HG03571 (cell line): ENCODE measurements around the gene RADIL.
"Not testable (repeated sequence)": the region's sequence is repeated elsewhere in the genome, so short reads cannot be mapped to it uniquely, and the experiment has no call there.

Source experiments
- ATAC-seq: cut with Tn5 transposase; IDR thresholded peaks from one replicate; pipeline ENCODE4 v1.9.1; 2021; ENCODE audit not compliant: unreplicated experiment

RADIL gene

DNA sequence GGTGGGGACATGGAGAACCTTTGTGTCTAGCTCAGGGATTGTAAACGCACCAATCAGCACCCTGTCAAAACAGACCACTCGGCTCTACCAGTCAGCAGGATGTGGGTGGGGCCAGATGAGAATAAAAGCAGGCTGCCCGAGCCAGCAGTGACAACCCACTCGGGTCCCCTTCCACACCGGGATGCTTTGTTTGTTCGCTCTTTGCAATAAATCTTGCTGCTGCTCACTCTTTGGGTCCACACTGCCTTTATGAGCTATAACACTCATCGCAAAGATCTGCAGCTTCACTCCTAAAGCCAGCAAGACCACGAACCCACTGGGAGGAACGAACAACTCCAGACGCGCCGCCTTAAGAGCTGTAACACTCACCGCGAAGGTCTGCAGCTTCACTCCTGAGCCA lies 89.3 kb downstream of the RADIL start:
- not testable (repeated sequence) for ATAC-seq

DNA sequence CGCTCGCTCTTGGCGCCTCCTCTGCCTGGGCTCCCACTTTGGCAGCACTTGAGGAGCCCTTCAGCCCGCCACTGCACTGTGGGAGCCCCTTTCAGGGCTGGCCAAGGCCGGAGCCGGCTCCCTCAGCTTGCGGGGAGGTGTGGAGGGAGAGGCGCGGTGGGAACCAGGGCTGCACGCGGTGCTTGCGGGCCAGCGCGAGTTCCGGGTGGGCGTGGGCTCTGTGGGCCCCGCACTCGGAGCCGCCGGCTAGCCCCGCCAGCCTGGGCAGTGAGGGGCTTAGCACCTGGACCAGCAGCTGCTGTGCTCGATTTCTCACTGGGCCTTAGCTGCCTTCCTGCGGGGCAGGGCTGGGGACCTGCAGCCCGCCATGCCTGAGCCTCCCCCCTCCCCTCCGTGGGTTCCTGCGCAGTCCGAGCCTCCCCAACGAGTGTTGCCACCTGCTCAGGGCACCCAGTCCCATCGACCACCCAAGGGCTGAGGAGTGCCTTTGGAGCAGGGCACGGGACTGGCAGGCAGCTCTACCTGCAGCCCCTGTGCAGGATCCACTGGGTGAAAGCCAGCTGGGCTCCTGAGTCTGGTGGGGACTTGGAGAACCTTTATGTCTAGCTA lies 90.0 kb downstream of the RADIL start:
- ATAC-seq = not testable (repeated sequence)

DNA sequence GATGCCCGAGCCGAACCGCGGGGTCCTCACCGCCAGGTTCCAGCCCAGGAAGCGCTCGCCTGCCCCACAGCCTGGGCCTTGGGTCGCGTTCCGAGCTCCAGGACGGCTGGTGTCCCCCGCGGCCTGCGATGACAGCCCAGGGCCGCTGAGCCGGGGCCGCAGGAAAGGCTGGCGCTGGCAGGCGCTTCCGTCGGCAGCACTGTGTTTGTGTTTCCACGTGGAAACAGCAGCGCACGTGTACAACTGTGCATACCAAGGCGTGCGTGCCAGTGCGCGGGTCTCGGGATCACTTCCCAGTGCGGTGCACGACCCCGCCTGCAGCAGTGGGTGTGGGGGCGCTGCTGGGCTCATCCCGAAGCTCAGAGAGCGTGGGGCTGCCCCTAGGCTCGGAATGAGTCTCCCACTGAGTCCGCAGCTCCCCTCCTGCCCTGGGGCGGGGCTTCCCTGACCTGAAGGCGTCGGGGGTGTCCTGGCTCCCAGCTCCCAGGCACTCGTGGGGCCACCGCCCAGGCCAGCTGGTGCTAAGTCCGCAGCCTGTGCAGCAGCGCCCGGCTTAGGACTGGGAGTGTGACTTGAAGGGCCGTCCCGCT lies 90.9 kb downstream of the RADIL start:
- ATAC-seq = no peak

DNA sequence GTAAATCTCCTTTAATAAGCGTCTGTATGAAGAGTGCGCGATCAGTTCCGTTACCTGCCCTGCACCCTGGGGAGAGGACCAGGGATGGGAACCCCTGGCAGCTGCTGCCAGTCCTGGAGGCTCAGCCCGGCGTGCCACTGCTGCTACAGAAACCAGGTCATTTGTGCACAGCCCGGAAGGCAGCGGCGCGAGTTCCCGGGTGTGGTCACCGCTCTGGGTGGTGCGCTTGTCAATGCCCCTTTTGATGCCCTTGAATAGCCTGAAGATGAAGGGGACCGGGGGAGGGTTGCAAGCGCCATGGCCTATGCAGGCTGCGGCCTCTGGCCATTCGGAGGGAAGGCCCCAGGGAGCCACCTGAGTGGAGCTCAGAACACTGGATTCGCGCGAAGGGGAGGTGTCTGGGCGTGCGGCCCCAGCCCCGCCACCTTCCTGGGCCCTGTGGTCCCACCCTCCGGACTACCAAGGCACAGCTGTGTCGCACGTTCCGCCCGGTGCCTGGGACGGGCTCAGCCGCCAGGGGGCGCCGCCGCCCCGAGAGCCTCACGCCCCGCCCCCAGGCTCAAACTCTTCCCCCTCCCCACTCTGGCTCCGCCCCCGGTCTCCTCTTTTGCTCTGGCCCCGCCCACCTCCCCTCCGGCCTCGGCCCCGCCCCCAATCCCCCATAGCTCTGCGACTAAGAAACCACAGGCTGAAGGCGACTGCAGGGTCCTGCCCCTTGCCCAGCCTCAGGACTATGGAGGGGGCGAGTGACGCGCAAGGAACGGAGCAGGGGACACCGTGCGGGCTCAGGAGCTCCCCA lies 91.6 kb downstream of the RADIL start:
- ATAC-seq = no peak

DNA sequence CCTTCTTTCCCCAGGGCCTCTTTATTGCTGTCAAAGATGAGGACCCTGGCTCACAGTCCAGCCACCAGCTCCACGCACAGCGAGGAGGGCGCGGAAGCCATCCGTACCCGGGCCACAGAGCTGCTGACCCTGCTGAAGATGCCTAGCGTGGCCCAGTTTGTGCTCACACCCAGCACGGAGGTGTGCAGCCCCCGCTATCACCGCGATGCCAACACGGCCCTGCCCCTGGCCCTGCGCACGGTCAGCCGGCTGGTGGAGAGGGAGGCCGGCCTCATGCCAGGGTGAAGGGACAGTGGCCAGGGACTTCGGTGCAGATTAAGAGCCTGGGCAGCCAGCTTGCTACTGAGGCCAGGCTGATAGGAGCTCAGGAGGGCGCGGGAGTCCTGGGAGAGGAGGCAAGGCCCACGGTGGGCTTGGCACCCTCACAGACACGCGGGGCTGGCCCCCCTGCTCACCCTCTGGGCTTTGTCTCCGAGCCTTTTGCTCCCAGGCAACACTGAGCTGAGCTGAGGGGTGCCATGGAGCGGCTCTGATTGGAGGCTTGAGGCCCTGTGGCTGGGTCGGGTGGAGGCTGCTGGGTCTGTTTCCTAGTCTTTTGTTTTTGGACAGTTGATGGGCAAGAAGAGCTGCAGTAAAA lies 92.3 kb downstream of the RADIL start:
- ATAC-seq = no peak

DNA sequence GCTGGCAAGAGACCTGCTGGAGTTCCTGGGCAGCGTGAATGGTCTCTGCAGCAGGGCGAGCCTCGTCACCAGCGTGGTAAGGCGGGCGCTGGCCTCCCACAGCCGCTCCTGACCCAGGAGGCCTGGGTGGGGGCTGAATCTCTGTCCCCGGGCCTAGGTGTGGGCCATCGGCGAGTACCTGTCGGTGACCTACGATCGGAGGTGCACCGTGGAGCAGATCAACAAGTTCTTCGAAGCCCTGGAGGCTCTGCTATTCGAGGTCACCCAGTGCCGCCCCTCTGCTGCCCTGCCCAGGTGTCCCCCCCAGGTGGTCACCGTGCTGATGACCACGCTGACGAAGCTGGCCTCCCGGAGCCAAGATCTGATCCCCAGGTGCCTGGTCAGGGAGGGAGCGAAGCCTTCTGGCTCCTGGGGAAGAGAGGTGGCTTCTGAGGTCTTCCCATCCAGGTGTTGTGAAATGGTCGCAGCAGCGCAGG lies 93.0 kb downstream of the RADIL start:
- no peak for ATAC-seq

DNA sequence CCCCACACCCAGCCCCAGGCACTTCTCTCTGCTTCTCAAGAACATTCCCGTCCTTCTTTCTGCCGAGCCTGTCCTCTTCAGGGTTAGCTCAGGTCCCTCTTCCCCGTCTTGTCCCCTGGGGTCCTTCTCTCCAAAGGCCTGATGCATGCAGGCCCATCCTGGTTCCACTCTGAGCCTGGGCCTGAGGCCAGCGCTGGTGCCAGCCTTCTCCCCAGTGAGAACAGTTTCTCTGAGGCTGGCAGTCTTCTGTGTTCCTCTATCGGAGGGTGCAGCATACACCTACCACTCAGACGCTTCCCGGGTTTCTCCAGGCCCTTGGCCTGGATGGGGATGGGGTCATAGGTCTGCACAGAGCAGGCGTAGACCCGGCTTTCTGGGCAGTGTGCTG lies 93.4 kb downstream of the RADIL start:
- ATAC-seq = no peak

DNA sequence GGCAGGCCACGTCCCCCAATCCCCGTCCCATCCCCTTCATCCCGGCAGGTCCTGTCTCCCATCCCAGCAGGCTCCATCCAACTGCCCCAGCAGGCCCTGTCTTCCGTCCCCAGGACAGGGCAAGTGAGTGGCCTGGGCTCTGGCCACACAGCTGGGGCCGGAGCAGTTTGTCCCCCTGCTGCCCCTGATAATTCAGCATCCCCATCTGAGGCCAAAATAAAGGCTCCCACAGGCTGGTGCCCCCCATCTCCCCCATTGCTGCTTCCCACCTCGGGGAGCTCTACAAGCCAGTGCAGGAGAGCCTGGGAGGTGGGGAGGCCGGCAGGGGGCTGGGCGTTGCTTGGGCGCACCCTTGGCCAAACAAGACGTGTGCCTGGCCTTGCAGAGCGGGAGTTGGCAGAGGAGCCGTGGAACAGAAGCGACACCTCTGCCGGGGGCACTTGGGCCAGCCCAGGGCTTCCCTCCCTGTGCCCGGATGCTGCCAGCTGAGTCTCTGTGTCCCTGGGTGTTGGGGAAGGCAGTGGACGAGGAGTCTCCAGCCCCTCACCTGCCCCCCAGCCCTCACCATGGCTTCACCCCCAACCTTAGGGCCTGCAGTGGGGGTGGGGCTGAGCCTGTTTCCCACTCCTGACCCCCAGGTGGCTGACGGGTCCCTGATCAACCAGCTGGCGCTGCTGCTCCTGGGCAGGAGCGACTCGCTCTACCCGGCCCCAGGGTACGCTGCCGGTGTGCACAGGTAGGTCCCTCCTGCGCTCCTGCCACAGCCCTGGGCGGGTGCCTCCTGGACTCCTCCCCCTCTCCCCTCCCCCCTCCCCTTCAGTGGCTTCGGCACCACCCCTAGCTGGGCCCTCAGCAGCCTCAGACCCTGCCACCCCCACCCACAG lies 94.1 kb downstream of the RADIL start:
- no peak for ATAC-seq

DNA sequence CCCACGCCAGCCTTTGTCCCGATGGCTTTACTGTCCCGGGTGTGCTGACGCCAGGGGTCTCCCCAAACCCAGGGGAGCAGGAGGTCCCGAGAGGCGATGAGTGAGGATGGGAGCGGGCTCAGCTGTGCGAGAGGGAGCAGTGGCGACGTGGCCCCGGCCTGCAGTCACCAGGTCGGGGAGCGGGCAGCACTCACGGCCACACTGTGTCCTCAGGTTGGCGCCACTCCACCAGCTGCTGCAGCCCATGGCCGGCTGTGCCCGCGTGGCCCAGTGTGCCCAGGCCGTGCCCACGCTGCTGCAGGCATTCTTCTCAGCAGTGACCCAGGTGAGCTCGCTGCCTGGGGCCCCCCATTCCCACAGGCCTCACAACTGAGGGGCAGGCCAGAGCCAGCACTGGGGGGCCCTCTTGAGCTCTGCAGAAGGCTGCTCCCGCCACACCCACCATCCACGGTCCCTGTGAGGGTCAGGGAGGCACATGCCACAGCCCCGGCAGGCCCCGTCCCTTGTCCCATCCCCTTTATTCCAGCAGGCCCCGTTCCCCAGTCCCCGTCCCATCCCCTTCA lies 94.8 kb downstream of the RADIL start:
- no peak for ATAC-seq

DNA sequence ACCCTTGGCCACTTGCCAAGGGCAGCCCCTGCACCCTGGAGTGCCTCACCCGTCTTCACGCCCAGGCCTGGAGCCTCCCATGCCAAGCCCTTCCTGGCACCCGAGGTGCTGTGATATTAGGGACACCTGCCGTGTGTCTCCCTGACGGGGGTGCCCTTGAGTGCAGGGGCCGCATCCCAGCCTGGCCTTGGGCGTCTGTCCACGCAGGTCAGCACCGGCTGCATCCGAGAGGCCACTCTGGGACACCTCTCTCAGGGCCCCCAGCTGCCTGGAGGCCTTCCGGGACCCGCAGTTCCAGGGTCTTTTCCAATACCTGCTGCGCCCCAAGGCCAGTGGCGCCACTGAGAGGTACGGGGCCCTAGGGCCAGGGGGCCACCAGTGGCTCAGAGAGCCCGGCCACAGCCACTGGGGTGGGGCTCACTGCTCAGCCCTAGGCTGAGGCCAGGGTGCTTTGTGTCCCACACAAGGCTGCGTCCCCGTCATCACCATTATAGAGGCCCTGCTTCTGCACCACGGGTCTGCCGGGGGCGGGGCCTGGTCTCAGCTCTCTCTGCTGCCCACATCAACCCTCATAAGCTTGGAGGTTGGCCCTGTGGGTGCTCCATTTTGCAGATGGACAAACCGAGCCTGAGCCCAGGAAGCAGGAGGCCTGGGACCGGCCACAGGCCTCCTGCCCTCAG lies 95.4 kb downstream of the RADIL start:
- ATAC-seq = no peak

DNA sequence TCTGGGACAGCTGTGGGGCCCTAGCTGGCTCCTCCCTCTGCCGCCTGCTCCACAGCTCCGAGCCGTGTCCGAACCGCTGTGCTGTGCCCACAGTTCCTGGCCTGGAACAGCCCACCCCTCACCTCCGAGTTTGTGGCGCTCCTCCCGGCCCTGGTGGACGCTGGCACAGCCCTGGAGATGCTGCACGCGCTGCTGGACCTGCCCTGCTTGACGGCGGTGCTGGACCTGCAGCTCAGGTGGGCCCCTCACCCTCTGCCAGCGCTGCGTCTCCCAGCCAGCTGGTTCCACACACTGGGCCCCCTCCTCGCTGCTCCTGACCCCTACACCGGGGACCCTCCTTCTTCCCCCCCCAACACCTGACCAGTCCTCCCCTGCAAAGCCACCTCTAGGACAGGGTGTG lies 96.0 kb downstream of the RADIL start:
- ATAC-seq = no peak

DNA sequence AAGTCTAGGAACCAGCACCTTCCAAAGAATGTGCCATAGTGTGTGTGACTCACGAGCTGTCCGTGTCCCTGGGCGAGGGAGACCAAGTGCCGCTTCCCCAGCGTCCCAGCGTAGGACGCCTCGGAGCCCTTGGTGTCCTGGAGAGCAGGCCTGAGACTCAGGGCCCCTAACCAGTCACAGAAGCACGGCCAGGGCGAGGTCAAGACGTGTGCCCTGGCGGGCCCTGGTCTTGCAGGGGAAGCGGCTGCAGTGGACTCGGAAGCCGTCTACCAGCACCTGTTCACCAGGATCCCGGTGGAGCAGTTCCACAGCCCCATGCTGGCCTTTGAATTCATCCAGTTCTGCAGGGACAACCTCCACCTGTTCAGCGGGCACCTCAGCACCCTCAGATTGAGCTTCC lies 97.5 kb downstream of the RADIL start:
- no peak for ATAC-seq

DNA sequence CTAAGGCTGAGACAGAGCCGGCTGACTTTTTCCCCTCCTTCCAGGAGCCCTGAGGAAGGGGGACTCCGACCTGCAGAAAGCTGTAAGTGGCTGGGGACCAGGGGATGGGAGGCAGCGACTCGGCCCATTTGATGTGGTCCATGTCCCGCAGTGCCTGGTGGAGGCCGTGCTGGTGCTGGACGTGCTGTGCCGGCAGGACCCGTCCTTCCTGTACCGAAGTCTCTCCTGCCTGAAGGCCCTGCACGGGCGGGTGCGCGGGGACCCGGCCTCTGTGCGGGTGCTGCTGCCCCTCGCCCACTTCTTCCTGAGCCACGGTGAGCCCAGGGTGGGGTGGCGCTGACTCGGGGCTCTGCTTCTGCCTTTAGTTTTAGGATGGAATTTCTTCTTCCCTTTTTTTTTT lies 98.1 kb downstream of the RADIL start:
- ATAC-seq = no peak

DNA sequence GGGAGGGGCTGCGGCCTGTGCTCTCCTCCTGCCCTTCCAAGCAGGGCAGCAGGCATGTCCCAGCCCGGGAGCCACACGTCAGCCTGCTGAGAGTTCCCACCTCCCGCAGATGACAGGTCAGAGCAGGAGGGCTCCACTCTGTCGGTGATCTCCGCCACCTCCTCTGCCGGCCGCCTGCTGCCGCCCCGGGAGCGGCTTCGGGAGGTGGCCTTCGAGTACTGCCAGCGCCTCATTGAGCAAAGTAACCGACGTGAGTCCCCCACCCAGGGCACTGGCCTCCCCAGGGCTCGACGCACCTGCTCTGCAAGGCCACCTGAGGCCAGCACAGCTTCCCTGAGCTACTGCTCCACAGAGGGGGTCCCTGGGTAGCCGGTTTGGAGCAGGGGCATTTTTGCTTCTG lies 98.7 kb downstream of the RADIL start:
- no peak for ATAC-seq

DNA sequence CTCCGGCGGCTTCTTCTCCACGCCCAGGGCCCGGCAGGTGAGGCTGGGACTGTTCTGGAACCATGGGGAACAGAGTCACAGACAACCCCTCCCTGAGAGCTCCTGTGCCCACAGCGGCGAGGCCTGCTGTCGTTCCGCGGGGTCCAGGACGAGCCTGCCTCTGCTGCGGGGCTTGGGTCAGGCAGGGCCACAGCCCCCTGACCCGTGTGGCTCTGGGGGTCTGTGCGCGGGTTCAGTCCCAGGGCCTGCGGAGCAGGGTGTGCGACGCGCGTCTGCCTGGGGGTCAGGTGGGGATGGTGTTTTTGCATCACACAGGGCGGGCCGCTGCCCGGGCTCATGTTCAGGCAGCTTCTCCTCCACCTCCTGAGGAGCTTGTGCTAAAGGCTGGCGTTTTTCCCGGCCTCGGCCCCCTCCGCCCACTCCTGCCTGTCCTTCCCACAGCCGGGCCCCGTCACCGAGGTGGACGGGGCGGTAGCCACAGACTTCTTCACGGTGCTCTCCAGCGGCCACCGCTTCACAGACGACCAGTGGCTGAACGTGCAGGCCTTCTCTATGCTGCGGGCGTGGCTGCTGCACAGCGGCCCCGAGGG lies 99.7 kb downstream of the RADIL start:
- ATAC-seq = no peak

DNA sequence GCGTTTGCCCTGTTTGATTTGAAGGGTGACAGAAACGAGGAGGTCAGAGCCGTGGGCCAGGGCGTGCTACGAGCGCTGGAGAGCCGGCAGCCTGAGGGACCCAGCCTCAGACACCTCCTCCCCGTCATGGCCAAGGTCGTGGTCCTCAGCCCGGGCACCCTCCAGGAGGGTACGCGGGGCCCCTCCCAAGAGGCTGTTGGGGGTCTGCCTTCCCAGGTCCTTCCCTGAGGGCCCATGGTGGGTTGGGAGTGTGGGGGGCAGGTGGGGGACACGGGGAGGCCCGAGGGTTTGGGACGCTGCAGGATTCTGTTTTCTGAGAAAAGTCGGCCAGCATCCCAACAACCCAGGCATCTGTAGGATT lies 100.2 kb downstream of the RADIL start:
- ATAC-seq = no peak

DNA sequence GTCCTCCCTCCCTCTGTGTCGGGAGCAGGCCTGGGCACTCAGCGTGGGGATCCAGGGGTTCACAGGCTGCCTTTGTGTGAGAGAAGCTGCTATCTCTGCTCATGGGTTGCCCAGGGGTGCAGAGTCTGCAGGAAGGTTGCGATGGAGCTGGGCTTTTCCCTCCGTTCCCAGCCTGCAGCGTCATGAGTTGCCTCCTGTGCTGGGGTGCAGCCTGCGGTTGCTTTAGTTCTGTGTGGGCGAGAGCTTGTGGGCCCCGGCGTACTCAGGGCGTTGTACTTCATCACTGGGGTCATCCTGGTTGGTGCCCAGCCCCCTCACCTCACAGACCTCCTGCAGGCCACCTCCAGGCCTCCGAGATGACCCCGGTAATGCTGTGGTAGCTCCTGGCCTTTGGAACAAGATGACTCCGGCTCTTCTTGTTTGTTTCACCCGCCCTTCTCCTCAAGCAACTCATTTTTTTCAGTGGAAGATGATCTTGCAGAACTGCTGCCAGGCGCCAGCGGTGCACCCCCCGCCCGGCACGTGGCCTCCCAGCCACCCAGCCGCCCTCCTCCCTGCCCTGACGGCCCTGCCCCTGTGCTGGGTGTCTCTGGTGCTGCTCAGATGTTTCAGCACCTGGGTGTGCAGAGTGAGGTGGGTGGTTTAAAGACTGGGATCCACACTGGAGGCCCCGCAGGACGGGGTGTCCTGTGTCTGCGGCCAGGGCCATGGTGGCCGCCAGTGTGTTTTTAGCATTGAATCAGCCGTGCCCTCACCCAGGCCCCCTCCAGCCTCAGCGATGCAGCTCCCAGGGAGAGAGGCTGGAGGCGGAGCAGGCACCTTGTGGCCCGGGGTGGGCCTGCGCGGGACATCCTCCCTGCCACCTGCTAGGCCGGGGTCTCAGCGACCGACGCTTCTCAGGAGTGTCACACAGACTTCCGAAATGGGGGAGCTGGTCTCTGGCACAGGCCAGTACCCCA lies 100.9 kb downstream of the RADIL start:
- no peak for ATAC-seq

DNA sequence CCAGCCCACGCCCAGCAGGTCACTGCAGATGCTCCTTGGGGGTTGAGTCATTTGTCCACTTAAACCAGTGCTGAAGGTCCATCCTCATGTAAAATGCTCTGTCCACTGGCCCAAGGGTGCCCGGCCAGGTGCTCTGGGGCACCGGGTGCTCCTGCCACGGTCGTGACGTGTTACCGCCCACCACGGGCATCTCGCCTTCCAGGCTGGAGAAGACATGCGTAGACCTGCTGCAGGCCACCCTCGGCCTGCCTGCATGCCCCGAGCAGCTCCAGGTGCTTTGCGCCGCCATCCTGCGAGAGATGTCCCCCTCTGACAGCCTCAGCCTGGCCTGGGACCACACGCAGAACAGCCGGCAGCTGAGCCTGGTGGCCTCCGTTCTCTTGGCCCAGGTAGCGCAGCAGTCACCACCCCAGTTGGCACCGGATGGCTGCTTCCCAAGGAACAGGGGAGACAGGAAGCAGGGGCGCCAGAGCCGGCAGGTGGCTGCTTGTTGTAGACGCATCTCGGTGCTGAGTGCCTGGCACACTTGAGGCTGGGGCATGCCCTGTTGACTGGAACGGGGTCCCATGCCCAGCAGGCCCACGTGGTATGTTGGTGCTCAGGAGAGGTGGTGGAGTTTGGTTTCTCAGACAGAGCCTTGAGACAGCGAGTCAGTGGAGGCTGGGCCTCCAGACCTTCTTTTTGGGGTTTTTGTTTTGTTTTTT lies 102.0 kb downstream of the RADIL start:
- no peak for ATAC-seq
